Measurements from ENCODE around the gene GNAO1.

- no peak for TF ChIP-seq POLR2A (IDR thresholded peaks at IDR 0.05)
- TF ChIP-seq CTCF (IDR thresholded peaks at IDR 0.05) = no peak
These were observed 177.3 kb downstream of the GNAO1 start for GRCh38 chr16:56368545-56368944.
